Endometrial microvascular endothelial cells (primary cell): ENCODE measurements around the gene PRKRIP1. TPM values are rescaled to one million over a fixed set of nuclear protein-coding genes. Genes with fewer than 3 reads are reported as not detected.
"Not testable (repeated sequence)": the region's sequence is repeated elsewhere in the genome, so short reads cannot be mapped to it uniquely, and the experiment has no call there.

Source experiments
- in situ Hi-C: cut with HindIII; loops from 2 replicates; pipeline ENCODE4 v1.10.0; 2017; ENCODE audit warnings: low sequenced_read_pairs, low pct_unique_long_range_greater_than_20kb; ENCODE audit errors: inconsistent ontology term
- total RNA-seq: library from RNA; depleted of rRNA; stranded (reverse); fragments of >200 nt; gene quantifications from one replicate; pipeline ENCODE4 v1.2.3, GENCODE V29; 2015; ENCODE audit errors: inconsistent ontology term

PRKRIP1 gene
- total RNA-seq, 1 donor from 2014 or later = 5.6 TPM

DNA sequence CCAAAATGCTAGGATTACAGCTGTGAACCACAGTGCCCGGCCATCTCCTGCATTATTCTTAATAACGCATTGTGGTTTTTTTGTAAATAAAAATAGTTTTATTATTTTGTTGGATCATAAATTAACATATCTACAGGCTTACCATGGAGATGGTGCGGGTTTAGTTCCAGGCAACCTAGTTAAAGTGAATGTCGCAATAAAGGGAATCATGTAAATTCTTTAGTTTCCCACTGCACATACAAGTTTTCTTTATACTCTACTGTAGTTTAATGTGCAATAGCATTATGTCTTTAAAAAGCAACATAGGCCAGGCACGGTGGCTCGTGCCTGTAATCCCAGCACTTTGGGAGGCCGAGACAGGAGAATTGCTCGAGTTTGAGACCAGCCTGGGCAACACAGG, 2.4 kb downstream of the PRKRIP1 start:
- in situ Hi-C loops = no loop called here

DNA sequence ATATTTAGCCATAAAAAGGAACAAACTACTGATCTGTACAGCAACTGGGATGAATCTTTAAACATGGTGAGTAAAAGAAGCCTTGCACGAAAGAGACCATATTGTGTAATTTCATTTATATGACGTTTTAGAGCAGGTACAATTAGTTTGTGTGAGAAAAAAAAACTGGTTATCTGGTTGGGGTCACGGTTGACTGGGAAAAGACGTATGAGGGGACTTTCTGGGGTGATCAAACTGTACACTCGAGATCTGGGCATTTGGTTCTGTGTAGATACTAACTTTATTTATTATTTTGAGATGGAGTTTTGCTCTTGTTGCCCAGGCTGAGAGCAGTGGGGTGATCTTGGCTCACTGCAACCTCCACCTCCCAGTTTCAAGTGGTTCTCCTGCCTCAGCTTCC, 4.2 kb downstream of the PRKRIP1 start:
- in situ Hi-C loops = no loop called here

DNA sequence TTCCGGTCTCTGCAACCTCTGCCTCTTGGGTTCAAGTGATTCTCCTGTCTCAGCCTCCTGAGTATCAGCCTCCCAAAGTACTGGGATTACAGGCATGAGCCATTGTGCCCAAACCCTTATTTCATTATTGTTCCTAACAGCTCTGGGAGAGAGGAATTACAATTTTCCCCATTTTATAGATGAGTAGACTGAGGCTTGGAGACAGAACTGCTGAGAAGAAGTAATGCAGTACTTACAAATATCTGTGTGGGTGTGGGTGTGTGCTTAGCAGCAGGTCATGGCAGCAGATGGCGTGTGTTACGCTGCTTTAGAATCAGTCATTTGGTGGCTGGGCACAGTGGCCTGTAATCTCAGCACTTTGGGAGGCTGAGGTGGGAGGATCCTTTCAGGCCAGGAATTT, 7.4 kb downstream of the PRKRIP1 start:
- in situ Hi-C loops = no loop called here

DNA sequence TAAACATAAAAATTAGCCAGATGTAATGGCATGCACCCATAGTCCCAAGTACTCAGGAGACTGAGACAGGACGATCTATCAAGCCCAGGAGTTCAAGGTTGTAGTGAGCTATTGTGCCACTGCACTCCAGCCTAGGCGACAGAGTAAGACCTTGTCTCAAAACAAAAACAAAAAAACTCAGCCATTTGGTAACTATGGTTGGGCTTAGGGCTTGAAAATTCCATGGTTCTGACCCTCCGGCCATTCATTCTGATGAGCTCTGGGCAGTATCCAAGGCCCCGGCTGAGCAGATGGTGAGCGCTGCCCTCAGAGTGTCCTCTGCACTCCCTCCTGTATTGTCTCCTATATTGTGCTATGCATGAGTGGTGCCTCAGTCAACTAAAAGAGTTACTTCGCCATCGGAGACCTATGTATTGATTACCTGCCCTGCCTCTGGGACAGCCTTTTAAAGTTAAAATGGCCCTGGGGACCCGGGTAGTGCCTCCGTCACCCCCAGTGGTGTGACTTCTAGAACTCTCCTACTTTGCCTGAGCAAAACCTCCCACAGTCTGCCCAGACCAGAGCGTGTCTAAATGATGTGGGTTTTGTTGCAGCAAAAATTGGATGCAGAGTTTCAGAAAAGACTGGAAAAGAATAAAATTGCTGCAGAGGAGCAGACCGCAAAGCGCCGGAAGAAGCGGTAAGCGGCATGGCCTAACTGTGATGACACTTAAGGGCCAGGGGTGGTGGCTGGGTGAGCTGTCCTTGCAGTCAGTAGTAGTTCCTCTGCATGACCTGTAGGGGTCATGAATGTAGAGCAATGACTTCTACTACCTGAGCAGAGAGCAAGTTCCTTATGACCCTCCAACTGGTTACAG, 8.1 kb downstream of the PRKRIP1 start:
- in situ Hi-C loops = no loop called here

DNA sequence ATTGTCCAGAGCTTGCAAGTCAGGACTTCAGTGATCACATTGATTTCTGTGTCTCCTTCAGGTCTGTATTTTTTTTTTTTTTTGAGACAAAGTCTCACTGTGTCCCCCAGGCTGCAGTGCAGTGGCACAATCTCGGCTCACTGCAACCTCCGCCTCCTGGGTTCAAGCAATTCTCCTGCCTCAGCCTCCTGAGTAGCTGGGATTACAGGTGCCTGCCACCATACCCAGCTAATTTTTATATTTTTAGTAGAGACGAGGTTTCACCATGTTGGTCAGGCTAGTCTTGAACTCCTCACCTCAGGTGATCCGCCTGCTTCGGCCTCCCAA, 8.7 kb downstream of the PRKRIP1 start:
- in situ Hi-C loops = not testable (repeated sequence)

DNA sequence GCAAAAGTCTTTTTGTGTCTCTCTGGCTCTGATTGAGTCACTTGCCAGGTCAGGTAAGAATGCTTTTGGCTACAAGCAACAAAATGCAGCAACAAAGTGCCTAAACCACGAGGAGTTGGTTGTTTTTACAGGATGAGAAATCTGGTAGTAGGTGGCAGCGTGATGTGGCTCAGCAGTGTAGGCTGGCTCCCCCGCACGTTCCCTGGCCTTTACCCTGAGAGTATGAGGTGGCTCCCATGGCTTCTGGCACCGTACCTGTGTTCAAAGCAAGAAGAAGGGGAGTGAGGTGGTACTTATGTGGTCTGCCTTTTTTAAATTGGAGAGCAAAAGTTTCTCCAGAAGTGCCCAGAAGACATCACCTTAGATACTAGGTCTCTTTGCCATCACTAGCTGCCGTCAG, 11.7 kb downstream of the PRKRIP1 start:
- in situ Hi-C loops = no loop called here

DNA sequence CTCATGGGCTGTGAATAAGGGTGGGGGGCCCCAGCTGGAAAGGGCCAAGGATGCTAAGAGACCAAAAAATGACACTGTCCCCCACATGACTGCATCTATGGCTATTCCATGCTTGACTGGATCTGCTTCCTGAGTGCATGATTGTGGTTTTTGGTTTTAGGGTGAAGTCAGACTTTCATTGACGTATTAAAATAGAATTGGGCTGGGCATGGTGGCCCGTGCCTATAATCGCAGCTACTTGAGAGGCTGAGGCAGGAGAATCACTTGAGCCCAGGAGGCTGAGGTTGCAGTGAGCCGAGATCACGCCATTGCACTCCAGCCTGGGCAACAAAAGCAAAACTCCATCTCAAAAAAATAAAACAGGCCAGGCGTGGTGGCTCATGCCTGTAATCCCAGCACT, 12.4 kb downstream of the PRKRIP1 start:
- in situ Hi-C loops = not testable (repeated sequence)

DNA sequence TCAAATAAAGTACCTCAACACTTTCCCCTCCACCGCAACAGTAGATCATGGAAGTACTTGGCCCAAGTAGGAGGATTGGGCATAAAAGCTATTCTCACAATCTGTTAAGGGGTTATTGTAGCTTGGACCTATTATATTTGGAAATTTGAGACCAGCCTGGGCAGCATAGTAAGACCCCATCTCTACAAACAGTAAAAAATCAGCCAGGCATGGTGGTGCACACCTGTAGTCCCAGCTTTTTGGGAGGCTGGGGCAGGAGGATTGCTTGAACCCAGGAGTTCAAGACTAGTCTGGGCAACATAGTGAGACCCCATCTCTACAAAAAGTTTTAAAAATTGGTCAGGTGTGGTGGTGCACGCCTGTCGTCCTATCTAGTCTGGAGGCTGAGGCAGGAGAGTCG, 13.2 kb downstream of the PRKRIP1 start:
- in situ Hi-C loops = no loop called here

DNA sequence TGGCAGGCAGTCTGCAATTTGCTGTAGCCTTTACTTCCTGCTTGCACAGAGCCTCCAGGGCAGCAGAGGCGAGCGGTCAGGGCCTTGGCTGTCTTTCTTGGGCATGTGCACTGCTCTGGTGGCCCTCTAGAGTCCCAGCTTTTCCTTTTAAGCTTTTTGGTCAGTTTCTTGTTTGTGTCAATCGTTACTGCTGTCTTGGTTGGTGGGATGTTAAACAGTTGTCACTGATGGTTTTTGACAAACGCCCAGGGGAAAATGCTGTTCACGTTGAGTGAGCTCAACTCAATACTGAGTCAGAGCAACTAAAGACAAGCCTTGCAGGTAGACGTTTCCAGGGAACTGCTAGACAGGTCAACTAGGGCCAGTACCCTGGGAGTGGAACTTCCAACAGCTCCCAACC, 14.0 kb downstream of the PRKRIP1 start:
- in situ Hi-C loops = no loop called here

DNA sequence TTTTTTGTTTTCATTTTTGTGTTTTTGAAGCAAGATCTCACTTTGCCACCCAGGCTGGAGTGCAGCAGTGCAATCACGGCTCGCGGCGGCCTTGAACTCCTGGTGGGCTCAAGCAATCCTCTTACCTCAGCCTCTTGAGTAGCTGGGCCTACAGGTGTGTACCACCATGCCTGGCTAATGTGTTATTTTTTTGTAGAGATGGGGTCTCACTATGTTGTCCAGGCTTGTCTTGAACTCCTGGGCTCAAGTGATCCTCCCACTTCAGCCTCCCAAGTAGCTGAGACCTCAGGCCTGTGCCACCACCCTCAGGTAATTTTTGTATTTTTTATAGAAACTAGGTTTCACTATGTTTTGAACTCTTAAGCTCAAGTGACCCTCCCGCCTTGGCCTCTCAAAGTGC, 14.8 kb downstream of the PRKRIP1 start:
- in situ Hi-C loops = no loop called here

DNA sequence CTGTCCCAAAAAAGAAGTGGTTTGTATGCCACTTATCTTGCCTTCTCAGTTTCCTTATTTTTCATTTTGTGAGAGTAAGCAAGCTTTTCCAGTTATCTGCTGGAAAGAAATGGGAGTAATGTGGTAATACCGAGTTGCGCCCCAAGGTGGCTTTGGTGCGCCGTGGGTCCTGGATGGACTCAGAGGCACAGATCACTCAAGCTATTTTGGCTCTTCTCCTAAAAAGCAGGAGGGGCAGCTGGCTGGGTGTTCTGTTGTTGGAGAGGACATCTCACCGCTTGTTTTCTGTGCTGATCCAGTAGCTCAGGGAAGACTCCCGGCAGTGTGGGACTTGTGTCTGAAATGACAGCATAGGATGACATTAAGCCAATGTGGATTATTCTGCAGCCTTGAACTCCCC, 16.4 kb downstream of the PRKRIP1 start:
- in situ Hi-C loops = no loop called here

DNA sequence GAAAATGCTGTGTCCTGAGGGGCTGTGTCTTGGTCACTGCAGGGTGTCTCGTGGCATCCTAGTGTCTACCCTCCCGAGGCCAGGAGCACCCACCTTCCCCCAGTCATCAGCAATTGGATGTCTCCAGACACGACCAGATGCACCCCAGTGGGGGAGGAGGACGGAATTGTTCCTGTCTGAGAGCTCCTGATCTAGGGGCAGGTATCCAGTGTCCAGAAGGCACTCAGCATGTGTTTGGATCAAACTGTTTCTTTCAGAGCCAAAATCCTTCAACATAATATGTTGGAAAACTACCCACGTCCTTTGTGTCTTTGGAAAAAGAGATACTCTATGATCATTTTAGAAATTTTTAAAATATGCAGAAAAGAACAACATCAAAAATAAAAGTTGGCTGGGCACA, 16.9 kb downstream of the PRKRIP1 start:
- in situ Hi-C loops = no loop called here

DNA sequence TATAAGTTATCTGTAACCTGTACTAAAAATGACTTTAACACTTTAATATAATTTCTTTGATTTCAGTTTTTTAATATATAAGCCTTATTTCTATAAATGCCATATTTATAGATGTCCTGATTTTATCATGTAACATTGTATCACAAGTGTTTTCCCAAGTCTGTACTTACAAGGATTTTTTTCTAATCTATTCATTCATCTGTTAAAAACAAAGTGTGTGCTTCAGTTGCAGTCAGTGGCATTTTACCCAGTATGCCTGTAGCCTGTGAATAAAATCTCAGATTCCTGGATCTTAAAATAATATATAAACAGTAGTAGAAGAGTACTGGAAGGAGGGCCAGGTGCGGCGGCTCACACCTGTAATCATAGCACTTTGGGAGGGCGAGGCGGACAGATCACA, 17.4 kb downstream of the PRKRIP1 start:
- in situ Hi-C loops = no loop called here

DNA sequence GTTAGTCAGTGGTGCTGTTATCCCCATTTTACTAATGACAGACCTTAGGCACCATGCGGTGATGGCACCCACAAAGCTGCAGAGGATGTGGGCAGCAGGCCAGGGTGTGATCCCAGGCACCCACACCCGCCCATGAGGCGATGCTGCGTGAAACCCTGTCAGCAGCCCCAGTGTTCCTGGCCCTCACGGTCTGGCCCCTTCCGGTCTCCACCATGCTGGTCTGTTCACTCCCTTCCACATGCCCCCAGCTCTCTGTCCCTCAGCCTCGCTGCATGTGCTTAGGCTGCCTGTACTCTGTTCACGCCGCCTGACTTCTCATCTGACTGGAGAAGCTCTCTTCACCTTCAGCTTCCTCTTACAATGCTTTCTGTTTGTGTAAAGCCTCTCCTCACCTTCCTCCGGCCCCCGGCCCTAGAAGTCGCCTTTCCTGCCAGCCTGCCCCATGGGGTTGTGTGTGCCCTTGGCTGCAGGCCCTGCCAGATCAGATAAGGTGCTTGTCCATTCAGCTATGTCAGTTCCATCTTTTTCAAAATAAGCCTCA, 19.6 kb downstream of the PRKRIP1 start:
- in situ Hi-C loops = no loop called here

DNA sequence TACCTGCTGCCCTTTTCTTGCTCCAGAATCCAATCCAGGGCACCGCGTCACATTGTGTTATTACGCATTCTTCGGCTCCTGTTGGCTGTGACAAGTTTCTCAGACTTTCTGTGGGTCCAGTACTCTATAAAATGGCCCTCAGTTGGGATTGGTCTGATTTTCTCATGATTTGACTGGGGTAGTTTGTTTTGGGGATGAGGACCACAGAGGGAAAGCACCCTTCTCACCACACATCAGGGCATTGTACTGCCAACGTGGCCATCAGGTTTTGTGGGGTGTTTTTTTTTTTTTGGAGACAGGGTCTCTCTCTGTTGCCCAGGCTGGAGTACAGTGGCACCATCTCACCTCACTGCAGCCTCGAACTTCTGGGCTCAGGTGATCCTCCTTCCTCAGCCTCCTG, 20.2 kb downstream of the PRKRIP1 start:
- in situ Hi-C loops = no loop called here

DNA sequence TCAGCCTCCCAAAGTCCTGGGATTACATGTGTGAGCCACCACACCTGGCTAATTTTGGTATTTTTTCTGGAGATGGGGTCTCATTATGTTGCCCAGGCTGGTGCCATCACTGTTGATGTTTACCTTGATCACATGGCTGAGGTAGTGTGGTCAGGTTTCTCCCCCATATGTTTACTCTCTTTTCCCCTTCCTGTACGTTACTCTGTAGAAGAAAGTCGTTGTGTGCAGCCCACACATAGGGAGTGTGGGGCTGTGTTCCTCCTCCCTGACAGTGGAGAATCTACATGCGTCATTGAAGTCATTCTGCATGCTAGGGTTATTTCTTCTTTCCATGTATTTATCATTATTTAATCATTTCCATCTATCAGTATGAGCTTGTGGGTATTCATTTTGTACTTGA, 20.9 kb downstream of the PRKRIP1 start:
- in situ Hi-C loops = no loop called here

DNA sequence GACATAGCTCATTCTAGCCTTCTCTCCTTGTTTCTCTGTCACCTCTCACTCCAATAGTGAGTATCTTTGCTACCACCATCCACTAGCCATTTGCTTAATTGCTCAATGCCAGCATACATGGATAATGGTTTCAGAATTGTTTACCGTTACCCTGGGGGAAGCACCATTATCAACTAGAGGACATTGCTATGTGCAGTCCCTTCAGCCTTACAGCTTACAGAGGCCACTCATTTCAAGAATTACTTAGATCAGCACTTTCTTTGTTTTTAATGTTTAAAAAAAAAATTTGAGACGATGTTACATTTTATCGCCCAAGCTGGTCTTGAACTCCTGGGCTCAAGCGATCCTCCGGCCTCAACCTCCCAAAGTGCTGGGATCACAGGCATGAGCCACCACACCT, 22.4 kb downstream of the PRKRIP1 start:
- in situ Hi-C loops = no loop called here

DNA sequence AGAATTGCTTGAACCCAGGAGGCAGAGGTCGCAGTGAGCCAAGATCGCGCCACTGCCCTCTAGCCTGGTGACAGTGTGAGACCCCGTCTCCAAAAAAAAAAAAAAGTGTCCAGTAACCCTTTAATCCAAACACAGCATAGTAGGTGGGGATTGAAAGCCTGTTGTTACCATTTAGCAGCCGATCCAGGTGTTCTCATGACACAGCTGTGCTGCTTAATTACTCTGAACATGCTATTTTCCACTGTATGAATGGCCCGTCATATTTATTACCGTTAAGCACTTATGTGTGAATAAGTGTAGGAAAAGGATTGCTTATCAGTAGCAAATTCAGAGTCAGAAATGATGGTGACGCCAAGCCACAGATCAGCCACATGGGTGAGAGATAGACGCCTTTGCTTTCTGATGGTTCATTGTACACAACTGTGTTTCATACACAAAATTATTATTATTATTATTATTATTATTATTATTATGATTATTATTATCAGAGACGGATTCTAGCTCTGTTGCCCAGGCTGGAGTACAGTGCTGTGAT, 25.6 kb downstream of the PRKRIP1 start:
- in situ Hi-C loops = no loop called here

DNA sequence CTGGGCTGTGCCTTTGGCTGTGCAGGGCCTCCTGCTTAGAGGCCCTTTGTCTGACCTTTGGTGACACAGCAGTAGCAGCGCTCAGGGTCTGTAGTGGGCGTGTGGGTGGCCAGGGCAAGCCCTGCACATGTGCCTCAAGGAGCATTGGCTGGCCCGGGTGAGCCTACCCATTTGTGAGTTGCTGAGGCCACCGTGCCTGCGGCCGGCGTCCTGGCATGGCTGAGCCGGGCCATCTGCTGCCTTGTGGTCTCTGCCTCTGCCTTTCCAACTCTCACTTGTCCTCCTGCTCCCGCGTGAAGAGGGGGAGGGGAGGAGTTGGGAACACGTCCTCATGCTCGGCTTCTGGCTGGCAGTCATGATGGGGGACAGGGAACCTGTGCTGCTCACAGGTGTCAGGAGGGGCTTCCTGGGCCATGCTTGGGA, 28.0 kb downstream of the PRKRIP1 start:
- in situ Hi-C loops = no loop called here

DNA sequence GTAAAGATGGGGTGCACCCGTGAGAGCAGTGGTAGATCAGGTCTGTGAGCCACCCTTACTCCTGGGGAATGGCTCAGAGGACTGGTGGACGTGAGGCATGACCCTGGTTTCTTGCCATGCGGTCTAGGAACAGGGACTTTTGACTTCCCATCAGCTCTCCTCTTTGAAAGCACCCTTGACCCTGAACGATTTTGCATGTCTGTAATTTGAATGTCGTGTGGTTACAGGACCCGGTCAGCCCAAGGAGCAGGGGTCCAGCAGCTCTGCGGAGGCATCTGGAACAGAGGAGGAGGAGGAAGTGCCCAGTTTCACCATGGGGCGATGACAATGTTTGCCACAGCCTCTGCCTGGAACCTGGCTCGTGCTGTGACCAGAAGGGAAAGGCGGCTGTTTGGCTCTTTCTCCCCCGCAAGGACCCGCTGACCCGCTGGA, 28.6 kb downstream of the PRKRIP1 start:
- in situ Hi-C loops = no loop called here
